ENCODE data around the gene KRTAP10-5. TPM values are rescaled to one million over a fixed set of nuclear protein-coding genes. Genes with fewer than 3 reads are reported as not detected.
"Not testable (repeated sequence)": the region's sequence is repeated elsewhere in the genome, so short reads cannot be mapped to it uniquely, and the experiment has no call there.

Gene KRTAP10-5
- total RNA-seq, 1 donor from 2014 or later = not detected

GRCh38 chr21:44610157-44610843 lies 29.9 kb upstream of the KRTAP10-5 start:
- DNase-seq = not testable (repeated sequence)

- DNase-seq = no peak
Measured at GRCh38 chr21:44609193-44609592, 28.8 kb upstream of the KRTAP10-5 start.

GRCh38 chr21:44606495-44606894 lies 26.1 kb upstream of the KRTAP10-5 start:
- no peak for DNase-seq

- no peak for DNase-seq
Measured at GRCh38 chr21:44603911-44604310, 23.5 kb upstream of the KRTAP10-5 start.

- no peak for DNase-seq
Measured at GRCh38 chr21:44603109-44603875, 22.9 kb upstream of the KRTAP10-5 start.

GRCh38 chr21:44602463-44602850 lies 22.1 kb upstream of the KRTAP10-5 start:
- no peak for DNase-seq

- DNase-seq = no peak
Measured at GRCh38 chr21:44601596-44602462, 21.4 kb upstream of the KRTAP10-5 start.

GRCh38 chr21:44601091-44601490 lies 20.7 kb upstream of the KRTAP10-5 start:
- not testable (repeated sequence) for DNase-seq

- DNase-seq = not testable (repeated sequence)
Measured at GRCh38 chr21:44600118-44600978, 19.9 kb upstream of the KRTAP10-5 start, which contains the start of gene KRTAP10-7. Gene KRTAP10-7 (plus strand): TSS chr21:44600597. CDS start chr21:44600622, 25 bp downstream.

- no peak for DNase-seq
Measured at GRCh38 chr21:44599264-44600029, 19.0 kb upstream of the KRTAP10-5 start.

- DNase-seq = no peak
Measured at GRCh38 chr21:44598061-44598460, 17.7 kb upstream of the KRTAP10-5 start.

GRCh38 chr21:44596068-44596725 lies 15.8 kb upstream of the KRTAP10-5 start:
- DNase-seq = no peak

- DNase-seq = no peak
Measured at GRCh38 chr21:44595524-44595923, 15.1 kb upstream of the KRTAP10-5 start.

- no peak for DNase-seq
Measured at GRCh38 chr21:44594406-44594916, 14.1 kb upstream of the KRTAP10-5 start.

GRCh38 chr21:44593598-44594405 lies 13.4 kb upstream of the KRTAP10-5 start:
- DNase-seq = no peak

GRCh38 chr21:44592446-44593311 lies 12.3 kb upstream of the KRTAP10-5 start, which contains the start of gene KRTAP10-6:
Gene KRTAP10-6 (minus strand): TSS chr21:44592505. CDS start chr21:44592484, 21 bp downstream.
- DNase-seq = no peak

- not testable (repeated sequence) for DNase-seq
Measured at GRCh38 chr21:44591801-44592130, 11.4 kb upstream of the KRTAP10-5 start.
